ENCODE results near the gene TVP23B.
"Not testable (repeated sequence)": the region's sequence is repeated elsewhere in the genome, so short reads cannot be mapped to it uniquely, and the experiment has no call there.

The TVP23B gene

DNA sequence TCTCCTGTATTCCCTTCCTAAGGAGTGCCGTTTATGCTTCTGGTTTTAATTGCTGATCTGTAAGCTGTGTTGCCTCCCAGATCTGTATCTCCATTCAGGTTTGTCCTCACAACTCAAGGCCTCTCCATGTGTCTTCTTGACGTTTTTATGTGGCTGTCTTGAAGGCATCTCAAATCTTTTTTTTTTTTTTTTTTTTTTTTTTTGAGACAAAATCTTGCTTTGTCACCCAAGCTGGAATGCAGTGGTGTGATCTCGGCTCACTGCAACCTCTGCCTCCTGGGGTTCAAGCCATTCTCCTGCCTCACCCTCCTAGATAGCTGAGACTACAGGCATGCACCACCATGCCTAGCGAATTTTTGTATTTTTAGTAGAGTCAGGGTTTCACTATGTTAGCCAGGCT lies 13.9 kb downstream of the TVP23B start:
- not testable (repeated sequence) for DNase-seq

GRCh38 chr17:18796887-18797286 lies 15.9 kb downstream of the TVP23B start:
- DNase-seq = not testable (repeated sequence)

DNA sequence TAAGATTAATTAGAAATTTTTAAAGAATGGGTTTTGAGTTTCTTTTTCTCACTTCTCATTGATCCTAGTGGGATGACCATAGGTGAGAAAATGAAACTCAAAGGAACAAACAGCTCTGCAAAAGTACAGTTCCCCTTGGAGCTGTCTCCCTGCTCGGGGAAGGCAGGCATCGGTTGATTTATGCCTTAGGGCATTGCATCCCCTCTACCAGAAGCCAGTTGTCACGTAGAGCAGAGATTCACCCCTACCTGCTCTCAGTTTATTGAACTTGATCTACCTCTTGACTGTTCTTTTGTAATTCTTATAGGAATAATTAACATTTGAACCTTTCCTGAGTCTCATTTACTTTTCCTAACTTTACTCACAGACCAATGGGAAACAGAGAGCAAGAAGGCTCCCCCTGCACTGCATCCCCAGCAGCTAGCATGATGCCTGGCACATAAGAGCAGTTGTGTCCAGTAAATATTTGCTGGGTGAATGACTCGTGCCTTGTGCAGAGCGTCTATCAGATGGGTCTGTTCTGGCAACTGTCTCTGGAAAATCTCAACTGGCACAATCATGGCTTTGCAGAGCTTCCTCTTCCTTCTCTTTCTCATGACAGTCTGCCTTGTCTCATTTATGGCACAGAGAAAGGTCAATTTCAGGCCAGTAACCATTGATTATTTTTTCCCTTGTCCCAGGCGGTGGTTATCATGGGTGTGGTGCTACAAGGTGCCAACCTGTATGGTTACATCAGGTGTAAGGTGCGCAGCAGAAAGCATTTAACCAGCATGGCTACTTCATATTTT lies 22.7 kb downstream of the TVP23B start:
- not testable (repeated sequence) for DNase-seq

DNA sequence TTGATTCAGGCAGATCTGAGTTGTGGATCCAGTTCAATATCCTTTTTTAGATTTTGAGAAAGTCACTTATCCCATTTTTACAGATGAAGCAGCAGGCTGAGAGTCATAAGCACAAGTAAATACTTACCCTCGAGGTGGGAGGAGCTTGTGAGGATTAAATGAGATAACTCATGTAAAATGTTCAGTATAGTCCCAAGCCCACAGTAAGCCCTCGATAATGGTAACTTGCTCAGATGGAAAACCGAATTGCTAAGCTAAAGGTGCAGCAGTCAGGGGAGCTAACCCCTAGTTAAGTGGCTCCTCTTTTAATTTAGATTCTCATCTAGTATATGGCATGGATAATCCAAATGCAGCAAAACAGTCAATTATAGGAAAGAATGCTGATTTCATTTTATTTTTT lies 34.9 kb downstream of the TVP23B start:
- not testable (repeated sequence) for DNase-seq

- DNase-seq = not testable (repeated sequence)
Measured at GRCh38 chr17:18816489-18817371, 35.7 kb downstream of the TVP23B start.

DNA sequence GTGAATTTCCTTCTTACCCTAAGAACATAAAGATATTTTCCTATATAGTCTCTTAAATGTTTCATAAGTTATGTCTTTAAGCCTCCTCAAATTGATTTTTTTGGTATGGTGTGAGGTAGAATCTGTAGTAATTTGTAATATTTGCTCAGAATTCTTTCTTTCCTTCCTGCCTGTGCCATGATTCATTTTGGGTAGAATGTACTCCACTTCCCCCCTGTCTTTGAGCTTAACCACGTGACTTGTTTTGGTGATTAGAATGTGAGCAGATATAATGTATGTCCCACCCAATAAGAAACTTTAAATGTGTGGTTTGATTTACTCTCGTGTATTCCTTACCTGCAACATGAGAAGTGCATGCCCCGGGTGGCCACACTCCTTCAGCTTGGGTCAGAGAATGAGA lies 40.4 kb downstream of the TVP23B start:
- DNase-seq = not testable (repeated sequence)

GRCh38 chr17:18827613-18828012 lies 46.6 kb downstream of the TVP23B start:
- not testable (repeated sequence) for DNase-seq

DNA sequence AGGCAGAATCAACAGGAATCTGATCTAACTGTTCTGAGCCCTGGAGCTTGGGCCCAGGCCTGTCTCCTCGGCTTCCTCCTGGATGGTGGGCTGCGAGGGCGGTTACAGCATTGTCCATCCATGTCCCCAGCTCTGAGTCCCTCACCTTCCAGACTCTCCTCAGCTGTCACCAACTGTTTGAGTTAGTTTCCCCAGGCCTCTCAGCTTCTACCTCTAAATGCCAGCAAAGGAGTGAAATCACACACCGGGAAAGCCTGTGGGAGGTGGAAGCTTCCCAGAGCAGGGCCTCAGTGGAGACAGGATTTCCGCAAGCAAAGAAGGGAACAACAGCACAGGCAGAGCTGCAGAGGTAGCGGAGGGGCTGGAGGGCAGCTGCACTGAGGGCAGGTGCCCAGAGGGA lies 67.5 kb downstream of the TVP23B start:
- no peak for DNase-seq

DNA sequence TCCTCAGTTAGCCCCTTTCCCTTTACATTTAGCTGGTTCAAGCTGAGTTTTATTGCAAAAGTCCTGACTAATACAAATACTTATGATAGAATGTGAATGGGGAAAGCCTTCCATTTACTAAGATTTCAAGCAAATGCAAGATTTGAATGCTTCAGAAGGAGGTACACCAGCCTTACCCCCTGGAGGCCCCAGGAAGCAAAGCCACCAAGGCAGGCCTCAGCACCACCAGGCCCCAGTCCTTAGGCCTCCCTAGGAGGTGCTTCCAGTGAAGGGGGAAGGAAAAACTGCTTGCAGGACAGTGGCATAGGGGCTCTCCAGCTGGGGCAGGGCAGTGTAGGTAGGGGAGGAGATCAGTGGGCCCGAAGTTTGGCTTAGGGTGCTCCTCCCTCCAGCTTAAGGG lies 69.7 kb downstream of the TVP23B start:
- no peak for DNase-seq

GRCh38 chr17:18851201-18851600 lies 70.2 kb downstream of the TVP23B start:
- no peak for DNase-seq

DNA sequence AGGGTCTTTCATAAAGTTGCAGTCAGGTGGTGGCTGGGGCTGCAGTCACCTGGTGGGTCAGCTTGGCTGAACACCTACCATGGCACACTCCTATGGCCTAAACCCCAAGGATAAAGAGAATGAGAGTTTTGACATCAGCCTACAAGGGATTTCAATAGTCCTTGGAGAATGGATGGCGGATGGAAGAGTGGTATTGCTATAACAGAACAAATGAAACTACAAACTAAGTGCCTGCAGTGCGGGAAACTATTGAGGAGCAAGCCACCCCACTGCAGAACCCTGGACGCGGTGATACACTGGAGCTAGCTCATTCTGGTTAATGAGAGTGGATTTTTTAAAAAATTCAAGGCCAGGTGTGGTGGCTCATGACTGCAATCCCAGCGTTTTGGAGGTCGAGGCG lies 74.0 kb downstream of the TVP23B start:
- no peak for DNase-seq

GRCh38 chr17:18855831-18856569 lies 75.0 kb downstream of the TVP23B start:
- peak; percentile 78 for DNase-seq

Data from activated effector memory CD4-positive, alpha-beta T cell treated with Interleukin-2 at 50 U/mL for 16 hours (primary cell).